Head of caudate nucleus (tissue), 42 donors: Measurements from ENCODE around the gene CNTNAP2.

Source experiments
- DNase-seq, 42 donors: peaks; one replicate each; pipeline versions ENCODE4 v3.0.0 to v3.0.0-alpha.2; 2020 to 2021; ENCODE audit warnings: mixed read lengths in 7 of 42
- intact Hi-C: fragments of 100-400 bp; cut with DNase I; formaldehyde crosslinking; loops from one replicate; pipeline ENCODE4 v1.15.0; 2022

CNTNAP2 gene

DNA sequence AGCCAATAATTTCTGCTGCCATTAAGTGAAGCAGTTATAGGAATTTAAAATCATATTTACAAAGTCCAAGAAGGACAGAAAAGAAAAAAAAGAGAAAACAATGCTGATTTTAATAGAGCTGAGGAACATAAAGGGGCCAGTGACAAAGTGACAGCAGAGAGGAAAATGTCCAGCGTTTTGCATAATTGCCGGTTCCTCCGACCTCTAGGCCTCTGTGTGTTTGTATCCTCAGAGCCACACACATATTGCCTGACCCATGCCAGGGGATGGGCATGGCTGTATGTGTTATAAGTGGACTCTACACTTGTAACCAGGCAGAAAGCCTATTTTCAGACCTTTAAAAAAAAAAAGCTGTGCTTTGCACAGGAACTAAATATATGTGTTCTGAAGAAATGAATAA lies 2107.1 kb downstream of the CNTNAP2 start:
- intact Hi-C loops, result no loop called here
- no peak for DNase-seq

DNA sequence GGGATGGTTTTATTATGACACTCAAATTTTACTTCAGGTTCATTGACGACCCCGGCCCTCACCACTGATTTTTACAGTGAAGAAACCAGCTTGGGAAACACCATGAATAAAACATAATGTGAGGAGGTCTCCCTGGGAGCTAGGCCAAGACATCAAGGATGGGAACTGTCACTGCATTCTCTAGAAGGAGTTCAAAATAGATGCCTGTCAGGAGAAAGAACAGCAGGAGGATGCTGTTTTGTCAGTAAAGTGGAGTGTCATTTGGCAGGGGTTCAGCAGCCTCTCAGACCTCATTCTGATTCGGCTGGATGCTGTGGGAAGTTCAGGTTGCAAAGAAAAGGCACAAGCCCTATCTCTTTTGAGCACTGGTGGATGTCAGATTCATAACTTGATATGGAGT lies 2113.7 kb downstream of the CNTNAP2 start:
- peak in 33 of 42 donors; percentile 8 to 83 (median 43) for DNase-seq
- intact Hi-C loops, result no loop called here

DNA sequence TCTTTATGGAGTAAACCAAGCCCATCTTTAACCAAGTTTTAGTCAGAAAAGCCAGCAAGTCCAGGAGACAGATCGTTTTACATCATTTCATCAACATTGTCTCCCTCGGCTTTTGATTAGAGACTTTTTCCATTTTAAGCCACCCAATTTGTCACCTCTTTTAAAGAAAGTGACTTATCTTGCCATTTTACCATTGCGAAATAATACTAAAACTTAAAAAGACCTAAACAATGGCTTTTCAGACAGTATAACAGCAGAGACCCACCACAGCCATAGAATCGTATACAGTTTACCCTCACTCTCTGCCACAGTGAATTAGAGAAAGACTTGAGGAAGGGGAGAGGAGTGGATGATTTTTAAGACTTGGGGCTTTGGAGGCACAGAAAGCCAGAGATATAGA lies 2114.3 kb downstream of the CNTNAP2 start:
- intact Hi-C loops, result no loop called here
- no peak for DNase-seq

DNA sequence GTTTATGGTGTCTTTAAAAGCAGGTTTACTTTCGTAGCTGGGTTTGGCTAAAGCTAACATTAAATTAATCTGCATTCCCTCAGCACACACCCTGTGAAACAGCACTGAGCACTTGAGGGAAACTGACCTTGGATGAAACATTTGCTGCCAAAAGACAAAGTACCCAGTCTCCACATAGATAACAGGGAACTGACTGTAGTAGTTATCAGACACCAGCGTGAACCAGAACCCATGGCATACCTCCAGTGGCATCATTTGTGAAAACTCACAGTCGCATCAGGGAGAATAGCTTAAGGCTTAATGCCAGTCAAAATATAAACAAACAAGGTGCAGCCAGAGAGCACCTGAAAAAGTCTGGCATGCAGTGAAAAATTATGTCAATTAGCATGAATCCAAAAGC lies 2116.2 kb downstream of the CNTNAP2 start:
- no peak for DNase-seq
- intact Hi-C loops, result no loop called here

DNA sequence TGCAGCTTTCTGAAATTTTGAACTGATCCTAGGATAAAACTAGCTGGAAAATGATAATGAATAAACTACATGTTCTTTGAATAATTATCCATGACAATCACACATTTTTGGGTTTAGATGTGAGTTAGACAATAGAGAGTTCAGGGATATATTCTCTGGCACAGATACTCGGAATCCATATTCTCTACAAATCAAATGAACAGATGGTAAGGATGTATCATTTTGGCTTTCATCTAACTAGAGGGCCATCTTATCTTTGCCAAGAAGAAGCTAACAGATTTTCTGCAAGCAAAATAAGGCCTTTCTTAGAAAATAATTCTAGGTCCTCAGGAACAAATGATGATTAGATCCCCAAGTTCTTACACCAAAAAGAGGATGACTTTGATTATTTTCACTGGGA lies 2118.1 kb downstream of the CNTNAP2 start:
- intact Hi-C loops, result no loop called here
- DNase-seq, result no peak

DNA sequence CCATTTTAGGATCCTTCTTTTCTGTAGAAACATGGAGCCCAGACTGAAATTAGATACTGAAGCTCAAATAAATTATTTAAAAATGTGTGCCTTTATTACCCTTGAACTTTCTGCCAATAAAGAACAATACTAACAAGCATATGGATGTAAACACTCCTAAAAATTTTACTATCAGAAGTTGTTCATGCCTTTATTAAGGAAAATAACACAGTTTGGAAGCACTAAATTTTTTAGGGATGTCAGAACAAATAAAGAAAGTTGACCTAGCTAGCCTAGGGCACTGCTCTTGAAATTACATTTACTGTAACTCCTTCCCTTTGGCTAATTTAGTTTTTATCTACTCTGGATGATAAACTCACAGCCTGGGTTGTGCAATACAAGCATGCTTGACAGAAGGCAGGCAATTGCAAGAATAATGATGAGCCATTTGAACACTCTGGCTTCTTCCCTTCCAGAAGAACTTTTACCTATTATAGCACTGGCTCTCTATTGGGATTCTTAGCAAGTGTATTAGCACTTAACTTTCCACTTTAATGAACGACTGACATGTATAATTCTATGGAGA lies 2122.2 kb downstream of the CNTNAP2 start:
- intact Hi-C loops, result no loop called here
- DNase-seq, result no peak

DNA sequence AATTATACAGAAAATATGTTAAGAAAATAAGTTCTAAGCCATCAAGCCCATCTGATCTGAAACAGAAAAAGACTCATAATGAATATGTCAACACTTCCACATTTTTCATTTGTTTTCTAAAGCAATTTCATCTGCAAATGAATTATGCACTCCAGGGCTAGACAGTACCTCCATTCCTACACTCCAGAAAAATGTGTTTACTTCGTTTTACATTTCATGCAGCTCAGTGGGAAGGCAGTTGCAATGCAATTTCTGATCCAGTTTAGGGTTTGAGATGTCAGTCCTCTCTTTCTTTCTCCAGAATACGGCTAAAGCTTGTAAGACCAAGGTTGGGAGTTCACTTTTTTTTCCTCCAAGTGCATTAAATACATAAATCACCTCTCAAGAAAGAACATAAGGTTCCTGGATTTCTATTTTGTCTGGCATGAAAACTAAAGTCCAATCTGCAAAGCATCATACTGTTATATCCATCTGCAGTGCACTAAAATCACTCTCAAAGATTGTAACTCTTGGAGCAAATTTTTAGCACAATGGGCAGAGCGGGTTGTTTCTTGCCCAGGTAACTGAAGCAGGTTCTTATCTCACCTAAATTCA lies 2125.2 kb downstream of the CNTNAP2 start:
- intact Hi-C loops, result no loop called here
- DNase-seq, result no peak

DNA sequence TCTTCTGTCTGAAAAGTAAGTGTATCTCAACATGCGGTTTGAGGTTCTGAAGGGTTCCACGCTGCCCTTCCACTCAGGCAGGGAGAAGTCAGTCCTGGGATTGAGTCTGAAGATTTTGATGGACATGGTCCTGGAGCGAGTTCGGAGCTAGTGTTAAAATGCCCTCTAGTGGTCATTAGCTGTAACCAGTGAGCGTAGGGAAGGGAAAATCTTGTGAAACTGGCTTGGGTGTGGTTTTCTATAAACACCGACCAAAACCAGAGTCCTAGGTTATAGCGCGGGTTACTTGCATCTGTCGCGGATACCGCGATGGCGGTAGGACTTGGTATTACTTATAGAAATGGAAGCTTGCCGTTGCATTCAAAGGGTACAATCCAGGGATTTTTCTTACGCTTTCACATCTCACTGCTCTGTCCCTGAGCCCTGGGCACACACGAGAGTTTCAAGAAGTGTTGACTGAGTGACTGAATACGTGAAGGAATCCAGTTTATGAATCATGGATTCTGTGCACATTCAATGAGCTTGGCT lies 2125.8 kb downstream of the CNTNAP2 start:
- intact Hi-C loops, result no loop called here
- peak in 22 of 42 donors; percentile 10 to 68 (median 36) for DNase-seq

DNA sequence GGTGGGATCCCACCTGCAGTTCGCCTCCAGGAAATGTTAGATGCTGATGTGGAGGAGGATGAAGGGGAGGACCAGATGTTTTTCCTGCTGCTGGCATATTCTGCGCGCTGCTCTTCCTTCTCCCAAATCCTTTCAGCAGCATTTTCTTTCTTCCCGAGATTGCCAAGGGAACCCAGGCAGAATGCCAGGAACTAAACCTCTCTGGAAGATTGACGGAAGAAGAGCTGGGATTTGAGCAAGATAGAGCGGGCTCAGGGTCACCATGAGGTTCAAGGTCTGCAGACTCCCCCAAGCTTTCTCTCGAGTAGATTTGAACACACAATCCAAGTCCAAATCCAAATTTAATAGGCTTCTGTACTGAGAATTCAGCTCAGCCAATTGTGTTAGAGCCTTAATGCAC lies 2128.8 kb downstream of the CNTNAP2 start:
- DNase-seq, result peak in 3 of 42 donors; percentile 11 to 15 (median 15)
- intact Hi-C loops, result no loop called here

DNA sequence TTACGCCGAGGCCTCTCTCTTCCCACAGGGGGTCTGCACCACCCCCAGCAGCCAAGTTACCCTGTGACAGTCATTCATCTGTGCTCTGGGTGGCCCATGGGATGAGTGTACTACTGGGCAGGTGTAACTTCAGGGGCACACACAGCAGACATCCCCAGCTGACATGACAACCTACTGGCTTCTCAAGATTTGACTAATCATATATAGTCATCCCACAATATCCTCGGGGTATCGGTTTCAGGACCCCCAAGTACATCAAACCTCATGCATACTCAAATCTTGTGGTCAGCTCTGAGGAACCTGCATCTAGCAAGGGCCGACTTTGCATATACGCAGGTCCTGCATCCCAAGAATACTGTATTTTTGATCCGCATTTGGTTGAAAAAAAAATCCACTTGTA lies 2137.0 kb downstream of the CNTNAP2 start:
- intact Hi-C loops, result no loop called here
- no peak for DNase-seq

DNA sequence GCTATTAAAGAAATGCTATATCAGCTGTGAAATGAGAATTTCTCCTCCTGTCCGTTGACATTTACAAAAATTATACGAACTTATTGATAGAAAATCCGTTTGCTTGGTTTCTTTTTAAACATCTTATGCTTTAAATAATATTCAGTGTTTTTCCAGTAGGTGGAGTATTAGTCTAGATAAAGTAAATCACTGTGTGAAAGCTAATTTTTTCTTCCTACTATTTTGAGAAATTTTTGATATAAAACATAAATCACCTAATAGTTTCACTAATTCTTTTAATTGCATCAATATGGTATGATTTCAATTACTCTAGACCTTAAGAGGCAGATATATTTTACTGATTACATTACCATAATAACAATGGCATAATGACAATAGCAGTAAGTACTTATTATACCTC lies 2138.7 kb downstream of the CNTNAP2 start:
- intact Hi-C loops, result no loop called here
- DNase-seq, result no peak

DNA sequence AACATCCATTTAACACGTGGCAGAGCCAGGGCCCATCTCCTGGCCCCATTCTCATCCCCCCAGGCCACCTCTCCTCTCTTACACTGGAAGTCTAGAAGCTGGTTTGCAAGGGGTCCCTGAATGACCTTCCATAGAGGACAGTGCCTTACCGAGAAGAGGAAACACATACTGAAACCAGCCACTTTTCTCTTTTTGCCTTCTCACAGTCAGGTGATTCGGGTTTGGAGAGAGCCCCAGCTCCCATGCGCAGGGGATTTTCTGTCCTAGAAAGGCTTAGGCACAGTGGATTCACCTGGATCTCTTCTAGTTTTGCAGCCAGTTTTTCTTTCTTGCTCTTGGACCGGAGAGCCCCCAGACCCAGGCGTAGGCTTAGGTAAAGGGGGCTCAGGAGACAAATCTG lies 2139.8 kb downstream of the CNTNAP2 start:
- DNase-seq, result no peak
- intact Hi-C loops, result no loop called here

DNA sequence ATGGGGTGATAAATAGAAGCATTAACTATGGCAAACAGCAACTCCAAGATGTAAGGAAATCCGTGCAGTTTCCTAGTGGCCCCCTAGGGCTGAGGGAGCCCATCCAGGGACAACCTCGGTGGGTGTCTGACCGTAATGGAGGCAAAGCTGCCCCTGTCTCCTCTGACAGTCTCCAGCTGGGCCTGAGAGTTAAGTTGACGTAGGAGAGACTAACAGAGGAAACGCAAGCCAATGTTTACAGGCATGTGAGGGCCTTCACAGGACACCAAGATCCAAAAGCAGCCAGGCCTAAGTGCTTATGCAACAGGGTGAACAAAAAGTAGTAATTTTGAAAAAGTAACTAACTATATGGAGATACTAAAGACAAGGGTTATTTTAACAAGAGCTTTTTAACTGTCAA lies 2144.0 kb downstream of the CNTNAP2 start:
- DNase-seq, result no peak
- intact Hi-C loops, result no loop called here

DNA sequence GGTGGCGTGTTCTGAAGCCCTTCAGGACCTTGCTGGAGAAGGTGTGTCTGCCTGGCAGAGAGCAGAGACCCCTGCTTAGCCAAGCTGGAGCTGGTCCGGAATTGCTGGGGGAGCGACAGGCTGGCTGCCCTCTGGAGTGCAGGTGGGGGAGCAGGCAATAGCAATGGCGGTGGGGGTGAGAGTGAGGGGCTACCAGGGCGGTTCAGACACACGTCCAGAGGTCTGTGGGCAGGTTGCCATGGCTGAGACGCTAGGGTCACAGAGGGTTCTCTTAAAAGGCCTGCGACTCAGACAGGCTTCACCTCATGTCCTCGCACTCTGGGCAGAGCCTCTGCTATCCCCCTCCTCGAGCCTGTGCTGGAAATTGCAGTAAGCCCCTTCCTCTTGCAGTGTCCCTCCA lies 2144.9 kb downstream of the CNTNAP2 start:
- no peak for DNase-seq
- intact Hi-C loops, result no loop called here

DNA sequence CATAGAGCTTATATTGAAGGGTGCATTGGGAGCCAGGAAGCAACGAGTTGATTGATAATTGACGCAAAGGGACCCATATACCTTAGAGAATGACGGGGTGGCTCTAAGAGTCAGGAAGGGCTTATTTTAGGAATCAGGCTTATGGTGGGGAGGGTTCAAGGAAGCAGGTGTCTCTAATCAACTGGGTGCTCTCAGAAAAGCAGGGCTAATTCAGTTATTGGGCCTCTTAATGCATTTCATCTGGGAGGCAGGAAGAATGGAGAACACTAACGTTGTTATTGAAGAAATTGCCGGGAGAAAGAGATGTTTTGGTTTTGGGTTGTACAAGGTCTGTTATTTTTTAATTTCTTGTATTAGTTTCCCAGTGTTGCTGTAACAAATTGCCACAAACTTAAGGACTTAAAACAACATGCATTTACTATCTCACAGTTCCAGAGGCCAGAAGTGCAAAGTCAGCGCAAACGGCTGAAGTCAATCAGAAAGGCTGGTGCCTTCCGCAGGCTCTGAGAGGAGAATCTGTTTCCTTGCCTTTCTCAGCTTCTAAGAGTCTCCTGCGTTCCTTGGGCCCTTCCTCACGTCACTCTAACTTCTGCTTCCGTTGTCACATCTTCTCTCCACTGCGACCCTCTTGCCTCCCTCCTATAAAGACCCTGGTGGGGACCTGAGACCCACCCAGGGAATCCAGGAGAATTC lies 2145.5 kb downstream of the CNTNAP2 start:
- peak in 17 of 42 donors; percentile 11 to 70 (median 25) for DNase-seq
- intact Hi-C loops, result no loop called here

DNA sequence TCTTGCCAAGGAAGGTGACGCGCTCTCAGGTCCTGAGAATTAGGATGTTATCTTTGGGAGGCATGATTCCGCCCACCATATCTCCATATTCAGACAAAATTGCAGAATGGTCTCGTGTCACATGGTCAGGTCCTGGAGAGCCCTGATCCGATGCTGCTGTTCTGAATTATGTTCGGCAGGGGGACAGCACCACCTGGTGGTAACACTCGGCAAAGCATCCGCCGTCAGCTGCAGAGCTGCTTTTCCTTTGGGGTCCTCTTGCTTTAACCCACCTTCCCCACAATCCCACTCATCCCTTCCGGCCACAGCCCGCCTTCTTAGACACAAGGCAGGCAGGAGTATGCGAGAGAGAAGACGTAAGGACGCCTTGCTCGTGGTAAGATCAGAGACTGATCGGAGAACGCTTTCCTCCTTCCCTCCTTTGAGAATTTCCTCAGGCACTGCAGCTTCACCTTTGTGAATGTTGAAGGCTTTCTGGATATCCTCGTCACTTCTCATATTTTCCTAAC lies 2146.2 kb downstream of the CNTNAP2 start:
- DNase-seq, result peak; percentile 46 to 94 (median 83)
- intact Hi-C loops, result no loop called here

DNA sequence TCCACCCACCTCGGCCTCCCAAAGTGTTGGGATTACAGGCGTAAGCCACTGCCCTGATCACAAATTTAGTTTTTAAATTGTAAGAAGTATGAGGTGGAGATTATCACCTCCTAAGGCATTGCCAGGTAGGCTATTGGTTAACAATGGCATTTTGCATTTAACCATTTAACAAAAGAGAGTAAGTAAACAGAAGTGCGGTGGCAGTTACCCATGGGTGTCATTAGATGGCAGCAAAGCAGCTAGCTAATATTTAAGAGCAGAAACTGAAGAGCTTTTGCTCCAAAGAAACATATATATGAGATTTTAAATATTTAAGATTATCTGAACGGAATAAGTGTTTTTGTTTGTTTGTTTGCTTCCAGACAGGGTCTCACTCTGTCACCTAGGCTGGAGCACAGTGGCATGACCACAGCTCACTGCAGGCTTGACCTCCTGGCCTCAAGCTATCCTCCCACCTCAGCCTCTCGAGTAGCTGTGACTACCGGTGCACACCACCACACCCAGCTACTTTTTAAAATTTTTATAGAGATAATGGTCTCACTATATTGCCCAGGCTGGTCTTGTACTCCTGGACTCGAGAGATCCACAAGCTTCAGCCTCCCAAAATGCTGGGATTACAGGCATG lies 2148.4 kb downstream of the CNTNAP2 start:
- peak in 13 of 42 donors; percentile 19 to 64 (median 34) for DNase-seq
- intact Hi-C loops, result loop anchor here (5.0 kb wide), 1 partner anchor 217 kb away; no protein-coding TSS in a partner anchor

DNA sequence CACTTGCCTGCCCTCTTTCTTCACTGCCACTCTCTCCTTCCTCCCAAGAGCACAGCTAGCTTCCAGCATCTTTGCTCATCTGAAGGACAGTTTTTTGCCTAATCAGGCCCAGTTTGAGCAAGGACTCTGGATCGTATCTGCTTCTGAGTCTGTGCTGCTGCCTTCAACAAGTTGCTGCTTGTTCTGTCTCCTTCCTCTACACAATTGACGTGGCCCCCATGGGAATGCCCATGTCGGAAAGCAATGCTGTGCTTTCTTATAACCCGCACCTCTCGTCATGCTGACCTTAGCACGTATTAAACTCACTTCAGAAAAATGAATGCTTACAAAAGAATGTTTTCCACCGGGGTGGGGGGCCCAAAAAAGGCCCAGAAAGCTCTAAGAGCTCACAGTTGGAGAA lies 2149.3 kb downstream of the CNTNAP2 start:
- intact Hi-C loops, result loop anchor here (5.0 kb wide), 1 partner anchor 216 kb away; no protein-coding TSS in a partner anchor
- no peak for DNase-seq

DNA sequence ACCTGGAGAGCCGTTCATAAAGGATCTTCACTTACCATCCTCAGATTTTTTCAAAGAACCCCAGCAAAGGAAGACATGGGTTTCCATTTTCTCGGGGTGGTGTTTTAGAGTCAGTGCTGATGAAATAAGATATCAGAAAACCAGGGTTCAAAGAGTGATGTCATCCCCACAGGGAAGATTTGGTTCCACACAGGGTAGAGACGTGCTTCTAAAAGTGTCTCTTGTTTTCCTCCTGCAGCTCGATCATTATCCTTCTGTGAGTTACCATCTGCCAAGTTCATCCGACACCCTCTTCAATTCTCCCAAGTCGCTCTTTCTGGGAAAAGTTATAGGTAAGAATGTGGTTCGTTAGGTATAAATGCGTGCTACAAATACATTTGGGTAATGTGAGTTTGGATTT lies 2150.2 kb downstream of the CNTNAP2 start:
- DNase-seq, result no peak
- intact Hi-C loops, result loop anchor here (5.0 kb wide), 1 partner anchor 216 kb away; no protein-coding TSS in a partner anchor

DNA sequence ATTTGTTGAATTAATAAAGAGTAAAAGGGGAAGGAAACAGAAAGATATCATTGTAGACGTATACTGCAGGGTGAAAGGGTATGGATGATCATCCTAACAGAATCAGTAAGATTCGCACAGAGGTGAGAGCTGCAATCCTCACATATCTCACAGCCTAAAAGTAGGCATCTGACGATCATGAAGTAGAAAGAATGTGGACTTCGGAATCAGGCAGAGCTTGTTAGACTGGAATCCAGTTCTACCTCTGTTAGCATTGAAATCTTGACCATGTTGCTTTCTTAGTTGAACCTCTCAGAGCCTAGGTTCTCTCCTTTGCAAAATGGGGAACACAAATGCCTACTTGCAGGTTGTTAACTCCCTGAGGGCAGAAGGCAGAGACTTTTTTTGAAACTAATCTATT lies 2154.0 kb downstream of the CNTNAP2 start:
- no peak for DNase-seq
- intact Hi-C loops, result no loop called here
